ENCODE data around the gene SHC3.

SHC3 gene

GRCh38 chr9:89079391-89079790 lies 99.2 kb downstream of the SHC3 start:
- H3K27ac ChIP-seq (ENCODE audit: low read depth, low read length), result no peak overlapping the region
- no peaks in the 10 kb centered on the region for H3K36me3 ChIP-seq (ENCODE audit: control insufficient read depth, insufficient read depth, low read length)
- H3K4me3 ChIP-seq (ENCODE audit: low read length), result no peak overlapping the region
- H3K27me3 ChIP-seq (ENCODE audit: control insufficient read depth, insufficient read depth, low read length), result no peaks in the 10 kb centered on the region
- peaks cover 7% of the 10 kb centered on the region for H3K4me1 ChIP-seq (ENCODE audit: control insufficient read depth, insufficient read depth, low read length)
- H3K9ac ChIP-seq (ENCODE audit: low read length), result no peak overlapping the region

- Histone ChIP-seq H3K27ac (ENCODE audit: low read depth, low read length) (no peak overlapping the region), H3K27me3 (ENCODE audit: control insufficient read depth, insufficient read depth, low read length) (no peaks in the 10 kb centered on the region), H3K4me3 (ENCODE audit: low read length) (no peak overlapping the region), H3K9ac (ENCODE audit: low read length) (no peak overlapping the region), H3K4me1 (ENCODE audit: control insufficient read depth, insufficient read depth, low read length) (peaks cover 7% of the 10 kb centered on the region), H3K36me3 (ENCODE audit: control insufficient read depth, insufficient read depth, low read length) (no peaks in the 10 kb centered on the region)
These were observed 99.8 kb downstream of the SHC3 start for GRCh38 chr9:89078860-89079259.

DNA sequence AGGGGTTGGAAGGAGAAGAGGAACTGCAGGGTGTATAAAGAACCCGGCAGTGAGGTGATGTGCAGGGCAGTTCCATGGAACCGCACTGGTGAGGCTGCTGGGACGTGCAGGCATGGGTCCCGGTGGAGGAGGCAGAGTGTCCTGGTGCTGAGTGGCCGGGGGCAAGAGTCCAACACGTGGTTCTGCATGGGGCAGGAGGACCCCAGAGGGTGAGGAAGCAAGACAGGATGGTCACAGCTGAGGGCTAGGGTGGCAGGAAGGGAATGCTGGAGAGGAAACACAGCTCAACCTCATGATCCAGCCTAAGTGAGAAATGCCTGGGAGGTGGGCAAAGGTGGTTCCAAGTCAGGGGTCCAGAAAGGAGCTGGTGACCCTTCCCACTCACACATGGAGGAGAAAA lies 100.2 kb downstream of the SHC3 start:
- no peaks in the 10 kb centered on the region for H3K27me3 ChIP-seq (ENCODE audit: control insufficient read depth, insufficient read depth, low read length)
- H3K4me3 ChIP-seq (ENCODE audit: low read length), result no peak overlapping the region
- H3K9ac ChIP-seq (ENCODE audit: low read length), result no peak overlapping the region
- H3K27ac ChIP-seq (ENCODE audit: low read depth, low read length), result no peak overlapping the region
- peaks cover 7% of the 10 kb centered on the region for H3K4me1 ChIP-seq (ENCODE audit: control insufficient read depth, insufficient read depth, low read length)
- no peaks in the 10 kb centered on the region for H3K36me3 ChIP-seq (ENCODE audit: control insufficient read depth, insufficient read depth, low read length)

DNA sequence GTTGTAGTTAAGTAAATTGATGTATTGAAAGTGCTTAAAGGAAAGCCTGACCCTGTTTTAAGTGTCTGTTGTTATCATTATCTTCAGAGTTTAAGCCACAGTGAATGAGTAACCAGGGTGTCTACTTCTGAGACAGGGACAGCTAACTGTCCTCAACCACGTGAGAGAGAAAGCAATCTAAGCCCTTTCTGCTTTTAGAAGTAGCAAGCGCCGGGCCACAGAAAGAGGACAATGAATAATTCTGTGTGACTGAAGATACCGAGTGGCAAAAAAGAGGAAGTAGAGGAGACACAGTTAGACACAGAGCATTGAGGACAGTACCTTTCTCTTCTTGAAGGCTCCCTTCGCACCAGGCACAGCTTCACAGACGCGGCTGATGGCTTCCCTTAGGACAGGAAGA lies 101.1 kb downstream of the SHC3 start:
- Histone ChIP-seq H3K27ac (ENCODE audit: low read depth, low read length) (no peak overlapping the region), H3K4me3 (ENCODE audit: low read length) (no peak overlapping the region), H3K36me3 (ENCODE audit: control insufficient read depth, insufficient read depth, low read length) (no peaks in the 10 kb centered on the region), H3K27me3 (ENCODE audit: control insufficient read depth, insufficient read depth, low read length) (no peaks in the 10 kb centered on the region), H3K9ac (ENCODE audit: low read length) (no peak overlapping the region), H3K4me1 (ENCODE audit: control insufficient read depth, insufficient read depth, low read length) (peaks cover 7% of the 10 kb centered on the region)

DNA sequence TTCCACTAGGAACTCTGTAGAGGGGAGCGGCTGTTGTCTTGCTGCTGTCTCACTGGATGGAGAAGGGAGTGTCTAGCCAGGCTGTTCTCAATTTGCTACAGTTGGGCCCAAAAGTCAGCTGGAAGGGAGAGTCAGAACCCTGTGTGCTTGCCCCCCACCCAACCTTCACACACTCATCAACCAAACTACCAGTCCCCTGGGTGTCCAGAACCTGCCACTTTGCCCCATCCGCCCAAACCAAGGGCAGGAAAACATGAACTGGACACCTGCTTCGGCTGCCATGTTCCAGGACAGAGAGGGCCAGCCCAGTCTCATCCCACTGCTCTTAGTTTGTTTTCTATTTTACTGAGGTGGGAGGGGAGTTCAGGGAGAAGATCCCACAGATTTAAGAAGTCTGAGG lies 105.2 kb downstream of the SHC3 start:
- Histone ChIP-seq H3K9ac (ENCODE audit: low read length) (no peak overlapping the region), H3K27me3 (ENCODE audit: control insufficient read depth, insufficient read depth, low read length) (no peaks in the 10 kb centered on the region), H3K27ac (ENCODE audit: low read depth, low read length) (no peak overlapping the region), H3K36me3 (ENCODE audit: control insufficient read depth, insufficient read depth, low read length) (no peaks in the 10 kb centered on the region), H3K4me3 (ENCODE audit: low read length) (no peak overlapping the region), H3K4me1 (ENCODE audit: control insufficient read depth, insufficient read depth, low read length) (peaks cover 5% of the 10 kb centered on the region)

DNA sequence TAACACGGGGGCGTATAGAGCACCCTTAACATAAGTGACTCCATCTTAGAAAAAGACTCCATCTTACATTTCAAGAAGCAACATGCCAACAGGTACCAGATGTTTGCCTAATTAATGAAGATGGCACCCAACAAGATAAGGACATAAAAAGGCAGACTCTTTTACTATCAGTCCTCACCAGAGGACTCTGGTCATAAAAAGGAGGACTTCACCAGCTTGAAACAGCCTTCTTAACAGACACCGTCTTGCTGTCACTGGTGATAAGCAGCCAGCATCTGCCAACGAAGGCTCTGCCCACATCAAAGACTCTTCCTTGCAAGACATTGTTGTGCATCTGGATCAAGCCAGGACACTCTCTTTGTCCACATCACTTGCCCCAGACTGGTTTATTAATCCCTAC lies 107.0 kb downstream of the SHC3 start:
- Histone ChIP-seq H3K9ac (ENCODE audit: low read length) (no peak overlapping the region), H3K4me3 (ENCODE audit: low read length) (no peak overlapping the region)

DNA sequence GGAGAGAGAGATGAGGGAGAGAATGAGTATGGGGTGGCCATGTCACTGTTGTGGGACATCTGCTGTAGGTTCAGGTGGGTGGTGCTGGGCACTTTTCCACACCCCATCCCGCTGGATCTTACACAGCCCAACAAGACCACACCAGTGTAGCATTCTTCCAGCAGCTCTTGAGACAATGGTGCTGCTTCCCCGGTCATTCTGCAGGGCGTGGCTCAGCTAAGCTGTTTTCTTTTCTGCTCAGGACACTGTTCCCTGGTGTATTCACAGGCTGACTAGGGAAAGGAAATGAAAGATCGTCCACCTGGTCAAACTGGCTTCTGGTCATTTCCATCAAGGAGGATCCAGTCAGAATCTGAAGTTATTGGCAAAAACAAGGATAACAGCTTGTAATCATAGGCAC lies 111.8 kb downstream of the SHC3 start:
- H3K27me3 ChIP-seq (ENCODE audit: control insufficient read depth, insufficient read depth, low read length), result no peaks in the 10 kb centered on the region
- H3K4me1 ChIP-seq (ENCODE audit: control insufficient read depth, insufficient read depth, low read length), result no peaks in the 10 kb centered on the region
- H3K9ac ChIP-seq (ENCODE audit: low read length), result no peak overlapping the region
- H3K36me3 ChIP-seq (ENCODE audit: control insufficient read depth, insufficient read depth, low read length), result no peaks in the 10 kb centered on the region
- H3K27ac ChIP-seq (ENCODE audit: low read depth, low read length), result no peak overlapping the region
- H3K4me3 ChIP-seq (ENCODE audit: low read length), result no peak overlapping the region

More for the DNA sequence above, 107.0 kb downstream of the SHC3 start:
- H3K4me1 ChIP-seq (ENCODE audit: control insufficient read depth, insufficient read depth, low read length), result no peaks in the 10 kb centered on the region
- no peak overlapping the region for H3K27ac ChIP-seq (ENCODE audit: low read depth, low read length)
- no peaks in the 10 kb centered on the region for H3K36me3 ChIP-seq (ENCODE audit: control insufficient read depth, insufficient read depth, low read length)
- H3K27me3 ChIP-seq (ENCODE audit: control insufficient read depth, insufficient read depth, low read length), result no peaks in the 10 kb centered on the region

DNA sequence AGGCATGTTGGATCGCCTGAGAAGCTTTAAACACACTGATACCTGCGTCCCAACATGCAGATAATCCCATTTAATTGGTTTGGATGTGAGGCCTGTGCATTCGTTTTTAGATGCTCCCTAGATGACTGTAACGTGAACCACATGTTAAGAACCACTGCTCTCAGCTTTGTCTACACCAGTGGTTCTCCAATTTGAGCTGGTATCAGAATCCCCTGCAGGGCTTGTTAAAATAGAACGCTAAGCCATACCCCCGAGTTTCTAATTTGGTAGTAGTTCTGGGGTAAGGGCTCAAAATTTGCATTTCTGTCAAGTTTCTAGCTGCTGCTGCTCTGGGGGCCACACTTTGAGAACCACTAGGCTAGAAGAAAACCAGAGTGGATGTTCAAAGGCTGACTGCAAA lies 112.7 kb downstream of the SHC3 start:
- Histone ChIP-seq H3K4me1 (ENCODE audit: control insufficient read depth, insufficient read depth, low read length) (no peaks in the 10 kb centered on the region), H3K27me3 (ENCODE audit: control insufficient read depth, insufficient read depth, low read length) (no peaks in the 10 kb centered on the region)

DNA sequence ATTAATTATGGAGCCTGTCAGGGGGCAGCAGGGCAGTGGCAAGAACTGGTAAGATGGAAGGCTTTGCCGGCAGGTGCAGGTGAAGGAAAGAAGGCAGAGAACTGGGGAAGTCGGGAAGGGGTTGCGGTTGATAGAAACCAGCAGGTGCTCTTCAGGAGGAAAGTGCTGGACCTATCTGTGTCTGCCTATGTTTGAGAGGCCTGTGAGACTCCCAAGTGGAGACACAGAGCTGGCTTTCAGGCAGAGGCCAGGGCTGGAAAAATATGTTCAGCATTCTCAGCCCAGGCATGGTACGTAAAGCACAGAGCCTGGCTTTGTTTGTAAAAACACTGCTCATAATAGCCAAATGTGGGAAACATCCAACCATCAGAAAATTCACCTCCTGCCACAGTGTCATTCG lies 117.8 kb downstream of the SHC3 start:
- Histone ChIP-seq H3K4me1 (ENCODE audit: control insufficient read depth, insufficient read depth, low read length) (no peaks in the 10 kb centered on the region), H3K4me3 (ENCODE audit: low read length) (no peak overlapping the region), H3K27me3 (ENCODE audit: control insufficient read depth, insufficient read depth, low read length) (no peaks in the 10 kb centered on the region), H3K36me3 (ENCODE audit: control insufficient read depth, insufficient read depth, low read length) (no peaks in the 10 kb centered on the region), H3K27ac (ENCODE audit: low read depth, low read length) (no peak overlapping the region), H3K9ac (ENCODE audit: low read length) (no peak overlapping the region)

More for the DNA sequence above, 112.7 kb downstream of the SHC3 start:
- Histone ChIP-seq H3K4me3 (ENCODE audit: low read length) (no peak overlapping the region), H3K36me3 (ENCODE audit: control insufficient read depth, insufficient read depth, low read length) (no peaks in the 10 kb centered on the region), H3K9ac (ENCODE audit: low read length) (no peak overlapping the region), H3K27ac (ENCODE audit: low read depth, low read length) (no peak overlapping the region)

GRCh38 chr9:89059925-89060506 lies 118.6 kb downstream of the SHC3 start:
- Histone ChIP-seq H3K36me3 (ENCODE audit: control insufficient read depth, insufficient read depth, low read length) (no peaks in the 10 kb centered on the region), H3K4me1 (ENCODE audit: control insufficient read depth, insufficient read depth, low read length) (no peaks in the 10 kb centered on the region), H3K27ac (ENCODE audit: low read depth, low read length) (no peak overlapping the region), H3K27me3 (ENCODE audit: control insufficient read depth, insufficient read depth, low read length) (no peaks in the 10 kb centered on the region), H3K4me3 (ENCODE audit: low read length) (no peak overlapping the region), H3K9ac (ENCODE audit: low read length) (no peak overlapping the region)

GRCh38 chr9:89058906-89059305 lies 119.7 kb downstream of the SHC3 start:
- Histone ChIP-seq H3K27ac (ENCODE audit: low read depth, low read length) (no peak overlapping the region), H3K27me3 (ENCODE audit: control insufficient read depth, insufficient read depth, low read length) (no peaks in the 10 kb centered on the region), H3K4me3 (ENCODE audit: low read length) (no peak overlapping the region), H3K4me1 (ENCODE audit: control insufficient read depth, insufficient read depth, low read length) (no peaks in the 10 kb centered on the region), H3K36me3 (ENCODE audit: control insufficient read depth, insufficient read depth, low read length) (no peaks in the 10 kb centered on the region), H3K9ac (ENCODE audit: low read length) (no peak overlapping the region)

DNA sequence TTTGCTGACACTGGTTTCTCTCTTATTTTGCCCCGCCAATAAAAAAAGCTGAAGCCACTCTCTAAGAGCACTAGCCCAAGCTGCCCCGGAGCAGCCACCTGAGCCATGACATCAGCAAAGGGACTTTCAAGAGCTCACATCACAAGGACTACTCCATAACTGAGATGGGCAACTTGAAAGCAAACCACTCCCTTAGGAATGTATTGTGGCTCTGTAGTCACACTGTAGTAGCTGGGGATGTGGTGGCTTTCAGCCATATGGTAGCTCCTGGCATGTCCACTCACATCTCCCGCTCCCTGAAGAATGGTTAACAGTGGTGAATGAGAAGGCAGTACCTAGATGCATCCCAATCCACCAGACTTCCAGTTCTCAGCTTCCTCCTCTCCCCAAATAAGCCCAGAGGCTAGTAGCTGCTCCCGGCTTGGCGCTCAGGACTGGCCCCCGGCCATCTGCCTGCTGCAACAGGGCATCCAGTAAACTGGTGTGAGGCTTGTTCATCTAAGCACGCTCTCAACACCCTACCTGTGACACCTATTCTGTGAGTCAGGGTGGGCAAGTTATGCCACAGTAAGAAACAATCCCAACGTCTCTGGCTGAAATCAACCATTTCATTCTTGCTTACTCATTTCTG lies 123.6 kb downstream of the SHC3 start:
- Histone ChIP-seq H3K36me3 (ENCODE audit: control insufficient read depth, insufficient read depth, low read length) (no peaks in the 10 kb centered on the region), H3K9ac (ENCODE audit: low read length) (no peak overlapping the region), H3K27ac (ENCODE audit: low read depth, low read length) (no peak overlapping the region), H3K4me3 (ENCODE audit: low read length) (no peak overlapping the region), H3K4me1 (ENCODE audit: control insufficient read depth, insufficient read depth, low read length) (no peaks in the 10 kb centered on the region), H3K27me3 (ENCODE audit: control insufficient read depth, insufficient read depth, low read length) (no peaks in the 10 kb centered on the region)

GRCh38 chr9:89053301-89053700 lies 125.3 kb downstream of the SHC3 start:
- Histone ChIP-seq H3K27me3 (ENCODE audit: control insufficient read depth, insufficient read depth, low read length) (no peaks in the 10 kb centered on the region), H3K4me1 (ENCODE audit: control insufficient read depth, insufficient read depth, low read length) (no peaks in the 10 kb centered on the region), H3K4me3 (ENCODE audit: low read length) (no peak overlapping the region), H3K9ac (ENCODE audit: low read length) (no peak overlapping the region), H3K36me3 (ENCODE audit: control insufficient read depth, insufficient read depth, low read length) (no peaks in the 10 kb centered on the region), H3K27ac (ENCODE audit: low read depth, low read length) (no peak overlapping the region)
